GM23248 (cell line): ENCODE results near the gene SEC24B. TPM values are rescaled to one million over a fixed set of nuclear protein-coding genes. Genes with fewer than 3 reads are reported as not detected.
A peak's percentile ranks its signal among the peaks of the same experiment; 100 is the strongest.

ENCODE experiments used
- DNase-seq: peaks from one replicate; pipeline ENCODE4 v3.0.0-alpha.2; 2015
- H2AFZ ChIP-seq: fragments of 200-600 bp; sonication (generic); 2 replicates; pipeline ENCODE4 v1.6.1; 2016; ENCODE audit warnings: antibody characterized with exemption
- H3F3A ChIP-seq: fragments of 200-600 bp; sonication (generic); 2 replicates; pipeline ENCODE4 v1.6.1; 2016; ENCODE audit warnings: mild to moderate bottlenecking, antibody characterized with exemption, mixed run types; ENCODE audit not compliant: insufficient read depth
- H3K27ac ChIP-seq: fragments of 200-600 bp; sonication (generic); 2 replicates; pipeline ENCODE4 v1.5.1; 2016; ENCODE audit warnings: mild to moderate bottlenecking
- H3K27me3 ChIP-seq: fragments of 200-600 bp; sonication (generic); replicated peaks from 2 replicates; pipeline ENCODE4 v1.6.1; 2016; ENCODE audit warnings: mild to moderate bottlenecking; ENCODE audit not compliant: insufficient read depth
- H3K36me3 ChIP-seq: fragments of 200-600 bp; sonication (generic); 2 replicates; pipeline ENCODE4 v1.6.1; 2016; ENCODE audit warnings: low read depth, mild to moderate bottlenecking
- H3K4me1 ChIP-seq: fragments of 200-600 bp; sonication (generic); 2 replicates; pipeline ENCODE4 v1.6.1; 2016; ENCODE audit warnings: mild to moderate bottlenecking; ENCODE audit not compliant: insufficient read depth
- H3K4me2 ChIP-seq: fragments of 200-600 bp; sonication (generic); one replicate; pipeline ENCODE4 v1.6.1; 2016; ENCODE audit warnings: mild to moderate bottlenecking; ENCODE audit not compliant: unreplicated experiment
- H3K4me3 ChIP-seq: fragments of 200-600 bp; sonication (generic); 2 replicates; pipeline ENCODE4 v1.5.1; 2016; ENCODE audit warnings: mild to moderate bottlenecking
- H3K79me2 ChIP-seq: fragments of 200-600 bp; sonication (generic); 2 replicates; pipeline ENCODE4 v1.6.1; 2016; ENCODE audit warnings: mild to moderate bottlenecking; ENCODE audit not compliant: insufficient read depth
- H3K9ac ChIP-seq: fragments of 200-600 bp; sonication (generic); 2 replicates; pipeline ENCODE4 v1.6.1; 2016; ENCODE audit warnings: mild to moderate bottlenecking
- H3K9me2 ChIP-seq: fragments of 200-600 bp; sonication (generic); 2 replicates; pipeline ENCODE4 v1.6.1; 2016; ENCODE audit warnings: mixed run types, mild to moderate bottlenecking, moderate library complexity; ENCODE audit not compliant: insufficient read depth
- H3K9me3 ChIP-seq: fragments of 200-600 bp; sonication (generic); one replicate; pipeline ENCODE4 v1.6.1; 2017; ENCODE audit warnings: low read depth
- H4K20me1 ChIP-seq: fragments of 200-600 bp; sonication (generic); 2 replicates; pipeline ENCODE4 v1.6.0; 2016; ENCODE audit not compliant: insufficient read depth
- EZH2 ChIP-seq: fragments of 200-600 bp; sonication (generic); IDR thresholded peaks from 2 replicates; pipeline ENCODE4 v1.6.1; 2018; ENCODE audit warnings: antibody characterized with exemption, mild to moderate bottlenecking; ENCODE audit not compliant: insufficient read depth, poor library complexity, severe bottlenecking
- EZH2phosphoT487 ChIP-seq: fragments of 200-600 bp; sonication (generic); IDR thresholded peaks from 2 replicates; pipeline ENCODE4 v1.6.1; 2018; ENCODE audit warnings: antibody characterized with exemption, moderate library complexity, mild to moderate bottlenecking, low read depth; ENCODE audit not compliant: insufficient read depth
- WGBS, 2 experiments: methylation state at CpG; one replicate each; pipeline ENCODE4 v1.1.6; 2015 to 2017; ENCODE audit warnings: low lambda C conversion rate in 2 of 2, low coverage in 1 of 2; ENCODE audit errors: missing lambda C conversion rate in 2 of 2; 5-methylcytosine and 5-hydroxymethylcytosine counted together
- in situ Hi-C: fragments of 300-500 bp; cut with MboI; formaldehyde crosslinking; loops from 2 replicates; pipeline ENCODE4 v1.15.0; 2020
- polyA plus RNA-seq: library from polyadenylated mRNA; unstranded; fragments of >200 nt; fragmentation: Nextera tagmentation; extraction: Ambion mirVana; gene quantifications from 2 replicates; pipeline ENCODE4 v1.2.1, GENCODE V29; 2016
- total RNA-seq: library from RNA; depleted of rRNA; stranded (reverse); fragments of >200 nt; shearing (Covaris generic); gene quantifications from 2 replicates; pipeline ENCODE4 v1.2.3, GENCODE V29; 2014

SEC24B gene
- total and polyA plus RNA-seq, 2 experiments from 2014 or later: 20.3 to 26.6 TPM

- H3K9me3 ChIP-seq: no peaks in the 10 kb centered on the region
- DNase-seq: no peak
- H4K20me1 ChIP-seq: no peaks in the 10 kb centered on the region
- no peaks in the 10 kb centered on the region for H3K79me2 ChIP-seq
- H3K27ac ChIP-seq: no peak overlapping the region
- 0 out of 2 replicates have a peak, but pooled peaks cover 4% of the 10 kb centered on the region for H3F3A ChIP-seq
- H3K9me2 ChIP-seq: no peaks in the 10 kb centered on the region
- peaks cover 10% of the 10 kb centered on the region; the same call in 1 of the 2 replicates for H3K4me1 ChIP-seq
- H3K9ac ChIP-seq: no peak overlapping the region
- no peak for TF ChIP-seq EZH2phosphoT487
- no peak for TF ChIP-seq EZH2
- H3K4me3 ChIP-seq: no peak overlapping the region
- in situ Hi-C loops: loop anchor here (10.0 kb wide), 1 partner anchor 572 kb away; no protein-coding TSS in a partner anchor
- H3K27me3 ChIP-seq: no peaks in the 10 kb centered on the region
- WGBS, 2 experiments: 77 to 88% methylated on average over 2 of the region's 2 CpGs
- no peak overlapping the region for H2AFZ ChIP-seq
- no peaks in the 10 kb centered on the region for H3K36me3 ChIP-seq
- no peak overlapping the region for H3K4me2 ChIP-seq
These were observed 26.4 kb upstream of the SEC24B start for GRCh38 chr4:109407027-109407737.

- no peak overlapping the region for H3K4me3 ChIP-seq
- no peaks in the 10 kb centered on the region for H3K9me2 ChIP-seq
- TF ChIP-seq EZH2 (no peak), EZH2phosphoT487 (no peak)
- peaks cover 10% of the 10 kb centered on the region; the same call in 1 of the 2 replicates for H3K4me1 ChIP-seq
- no peaks in the 10 kb centered on the region for H3K36me3 ChIP-seq
- H4K20me1 ChIP-seq: no peaks in the 10 kb centered on the region
- no peak overlapping the region for H3K27ac ChIP-seq
- DNase-seq: peak; percentile 19
- no peaks in the 10 kb centered on the region for H3K9me3 ChIP-seq
- no peak overlapping the region for H3K9ac ChIP-seq
- WGBS, 2 experiments: 77 to 79% methylated on average over 3 of the region's 3 CpGs
- H3K4me2 ChIP-seq: no peak overlapping the region
- in situ Hi-C loops: loop anchor here (10.0 kb wide), 1 partner anchor 574 kb away; no protein-coding TSS in a partner anchor
- H2AFZ ChIP-seq: no peak overlapping the region
- H3K79me2 ChIP-seq: no peaks in the 10 kb centered on the region
- no peaks in the 10 kb centered on the region for H3K27me3 ChIP-seq
- H3F3A ChIP-seq: 0 out of 2 replicates have a peak, but pooled peaks cover 4% of the 10 kb centered on the region
These were observed 24.9 kb upstream of the SEC24B start for GRCh38 chr4:109408711-109409110.

DNA sequence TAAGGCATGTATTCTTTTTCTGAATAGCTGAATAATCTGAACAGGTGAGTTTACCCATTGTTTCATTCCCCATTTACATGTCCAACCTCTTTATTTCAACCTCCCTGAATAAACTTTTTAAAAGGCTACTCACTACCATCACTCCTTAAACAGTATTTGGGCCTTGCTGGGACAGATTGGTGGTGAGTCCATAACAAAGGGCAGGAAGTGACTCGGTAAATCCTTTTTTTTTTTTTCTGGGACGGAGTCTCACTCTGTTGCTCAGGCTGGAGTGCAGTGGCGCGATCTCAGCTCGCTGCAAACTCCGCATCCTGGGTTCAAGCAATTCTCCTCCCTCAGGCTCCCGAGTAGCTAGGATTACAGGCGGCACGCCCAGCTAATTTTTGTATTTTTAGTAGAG lies 23.4 kb upstream of the SEC24B start:
- Histone ChIP-seq H3K9me3 (no peaks in the 10 kb centered on the region), H3K27ac (no peak overlapping the region), H3K4me3 (no peak overlapping the region), H3K9me2 (no peaks in the 10 kb centered on the region), H2AFZ (no peak overlapping the region), H3K27me3 (no peaks in the 10 kb centered on the region), H3K79me2 (no peaks in the 10 kb centered on the region), H3K9ac (no peak overlapping the region), H3K4me1 (peaks cover 10% of the 10 kb centered on the region; the same call in 1 of the 2 replicates), H3K36me3 (no peaks in the 10 kb centered on the region), H4K20me1 (no peaks in the 10 kb centered on the region), H3K4me2 (no peak overlapping the region), H3F3A (0 out of 2 replicates have a peak, but pooled peaks cover 4% of the 10 kb centered on the region)
- 92 to 95% methylated on average over 9 of the region's 9 CpGs for WGBS, 2 experiments
- in situ Hi-C loops: no loop called here
- DNase-seq: no peak
- TF ChIP-seq EZH2phosphoT487 (no peak), EZH2 (no peak)

DNA sequence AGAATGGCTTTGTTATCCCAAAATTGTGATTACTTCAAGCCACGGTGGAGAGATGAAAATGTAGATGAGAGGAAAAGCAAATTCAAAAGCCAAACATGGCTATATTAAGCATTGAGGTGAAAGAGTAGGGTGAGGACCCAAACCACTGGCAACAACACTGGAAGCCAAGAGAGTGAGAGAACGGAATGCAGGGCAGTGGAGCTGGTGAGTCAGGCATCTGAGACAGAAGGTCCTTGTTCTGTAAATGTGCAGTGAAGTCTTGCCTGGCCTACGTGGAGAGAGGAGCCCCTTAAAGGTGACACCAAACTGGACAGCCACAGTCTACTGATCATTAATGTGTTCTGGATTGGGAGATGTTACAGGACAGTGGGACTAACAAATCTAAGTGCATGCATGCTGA lies 22.8 kb upstream of the SEC24B start:
- WGBS, 2 experiments: 45 to 63% methylated on average over 3 of the region's 3 CpGs
- in situ Hi-C loops: no loop called here
- TF ChIP-seq EZH2 (no peak), EZH2phosphoT487 (no peak)

More for the DNA sequence above, 22.8 kb upstream of the SEC24B start:
- Histone ChIP-seq H3K4me3 (no peak overlapping the region), H3F3A (0 out of 2 replicates have a peak, but pooled peaks cover 4% of the 10 kb centered on the region), H3K27me3 (no peaks in the 10 kb centered on the region), H3K4me1 (peaks cover 10% of the 10 kb centered on the region; the same call in 1 of the 2 replicates), H4K20me1 (no peaks in the 10 kb centered on the region), H3K27ac (no peak overlapping the region), H3K9me2 (no peaks in the 10 kb centered on the region), H3K36me3 (no peaks in the 10 kb centered on the region), H3K9ac (no peak overlapping the region), H3K79me2 (no peaks in the 10 kb centered on the region), H2AFZ (no peak overlapping the region), H3K9me3 (no peaks in the 10 kb centered on the region), H3K4me2 (no peak overlapping the region)
- peak; percentile 40 for DNase-seq
